ENCODE measurements around the gene DLST.

DLST gene

GRCh38 chr14:74852922-74853530, 28.7 kb upstream of the DLST start:
- no peak for DNase-seq (ENCODE audit: low read depth)
- TF ChIP-seq, protein P1, sequence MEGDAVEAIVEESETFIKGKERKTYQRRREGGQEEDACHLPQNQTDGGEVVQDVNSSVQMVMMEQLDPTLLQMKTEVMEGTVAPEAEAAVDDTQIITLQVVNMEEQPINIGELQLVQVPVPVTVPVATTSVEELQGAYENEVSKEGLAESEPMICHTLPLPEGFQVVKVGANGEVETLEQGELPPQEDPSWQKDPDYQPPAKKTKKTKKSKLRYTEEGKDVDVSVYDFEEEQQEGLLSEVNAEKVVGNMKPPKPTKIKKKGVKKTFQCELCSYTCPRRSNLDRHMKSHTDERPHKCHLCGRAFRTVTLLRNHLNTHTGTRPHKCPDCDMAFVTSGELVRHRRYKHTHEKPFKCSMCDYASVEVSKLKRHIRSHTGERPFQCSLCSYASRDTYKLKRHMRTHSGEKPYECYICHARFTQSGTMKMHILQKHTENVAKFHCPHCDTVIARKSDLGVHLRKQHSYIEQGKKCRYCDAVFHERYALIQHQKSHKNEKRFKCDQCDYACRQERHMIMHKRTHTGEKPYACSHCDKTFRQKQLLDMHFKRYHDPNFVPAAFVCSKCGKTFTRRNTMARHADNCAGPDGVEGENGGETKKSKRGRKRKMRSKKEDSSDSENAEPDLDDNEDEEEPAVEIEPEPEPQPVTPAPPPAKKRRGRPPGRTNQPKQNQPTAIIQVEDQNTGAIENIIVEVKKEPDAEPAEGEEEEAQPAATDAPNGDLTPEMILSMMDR (conservative IDR thresholded peaks at IDR 0.05; ENCODE audit: low read depth, low read length), result no peak
- H3K4me3 ChIP-seq (ENCODE audit: low read length), result no peak overlapping the region

- DNase-seq (ENCODE audit: low read depth), result no peak
- TF ChIP-seq, protein P1 (conservative IDR thresholded peaks at IDR 0.05; ENCODE audit: low read depth, low read length), result no peak
- no peak overlapping the region for H3K4me3 ChIP-seq (ENCODE audit: low read length)
Measured at GRCh38 chr14:74853581-74853980, 28.1 kb upstream of the DLST start.

DNA sequence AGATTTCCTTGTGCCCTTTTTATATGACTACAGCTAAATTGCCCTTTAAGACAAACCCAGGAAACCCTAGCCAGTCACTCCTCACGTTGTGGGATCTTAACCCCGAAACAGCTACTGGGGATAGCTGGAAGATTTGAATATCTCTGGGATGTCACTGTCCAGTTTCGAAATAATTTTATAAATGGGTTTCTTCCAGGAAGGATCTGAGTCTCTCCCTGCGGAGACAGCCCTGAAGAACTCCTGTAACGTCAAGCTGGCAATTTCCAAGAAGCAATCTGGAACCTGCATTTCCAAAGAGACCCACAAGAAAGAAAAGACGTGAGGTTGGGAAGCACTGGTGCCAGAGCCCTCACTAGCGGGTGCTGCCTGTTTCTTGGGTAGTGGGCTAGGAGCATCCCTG, 26.7 kb upstream of the DLST start:
- TF ChIP-seq, protein P1 (conservative IDR thresholded peaks at IDR 0.05; ENCODE audit: low read depth, low read length), result no peak
- no peak for DNase-seq (ENCODE audit: low read depth)
- no peak overlapping the region for H3K4me3 ChIP-seq (ENCODE audit: low read length)

DNA sequence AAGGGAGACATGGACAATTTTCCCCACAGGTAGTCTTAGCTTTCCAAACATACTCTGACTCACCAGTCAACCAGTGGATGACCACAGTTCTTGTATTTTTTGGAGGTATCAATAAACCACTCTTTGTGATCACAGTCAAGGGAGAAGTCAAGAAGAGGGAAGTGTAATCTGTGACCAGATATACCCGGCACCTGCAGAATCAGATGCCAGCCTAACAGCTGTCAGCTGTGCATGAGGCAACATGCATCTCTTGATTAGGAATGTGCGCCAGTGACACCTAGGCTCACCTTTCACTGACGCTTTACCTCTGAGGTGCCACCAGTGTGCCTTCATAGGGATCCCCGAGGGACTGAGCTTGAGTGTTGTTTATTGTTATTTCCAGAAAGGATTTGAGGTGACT, 25.8 kb upstream of the DLST start:
- DNase-seq (ENCODE audit: low read depth), result no peak
- no peak overlapping the region for H3K4me3 ChIP-seq (ENCODE audit: low read length)

DNA sequence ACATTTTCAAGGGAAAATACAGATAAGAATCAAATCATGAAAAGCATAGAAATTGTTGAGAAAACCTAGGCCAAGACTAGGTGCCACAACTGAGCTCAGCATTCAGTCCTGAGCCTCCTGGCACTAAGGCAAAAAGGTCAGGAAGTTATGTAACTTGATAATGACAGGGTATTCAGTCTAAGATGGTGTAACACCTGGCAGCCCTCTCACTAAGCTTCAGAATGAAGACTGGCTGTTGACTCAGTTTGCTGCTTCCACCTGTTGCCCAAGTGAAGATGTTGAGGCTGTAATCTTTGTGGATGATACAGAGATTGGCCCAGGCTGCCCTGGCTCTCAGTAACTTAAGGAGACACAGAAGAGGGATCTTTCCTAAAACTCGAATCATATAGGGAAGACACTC, 25.4 kb upstream of the DLST start:
- DNase-seq (ENCODE audit: low read depth), result no peak
- no peak overlapping the region for H3K4me3 ChIP-seq (ENCODE audit: low read length)
- TF ChIP-seq, protein P1 (conservative IDR thresholded peaks at IDR 0.05; ENCODE audit: low read depth, low read length), result no peak

More for the DNA sequence above, 25.8 kb upstream of the DLST start:
- TF ChIP-seq, protein P1 (conservative IDR thresholded peaks at IDR 0.05; ENCODE audit: low read depth, low read length), result no peak

GRCh38 chr14:74858022-74858421, 23.7 kb upstream of the DLST start:
- H3K4me3 ChIP-seq (ENCODE audit: low read length), result no peak overlapping the region
- no peak for DNase-seq (ENCODE audit: low read depth)
- TF ChIP-seq, protein P1 (conservative IDR thresholded peaks at IDR 0.05; ENCODE audit: low read depth, low read length), result no peak

DNA sequence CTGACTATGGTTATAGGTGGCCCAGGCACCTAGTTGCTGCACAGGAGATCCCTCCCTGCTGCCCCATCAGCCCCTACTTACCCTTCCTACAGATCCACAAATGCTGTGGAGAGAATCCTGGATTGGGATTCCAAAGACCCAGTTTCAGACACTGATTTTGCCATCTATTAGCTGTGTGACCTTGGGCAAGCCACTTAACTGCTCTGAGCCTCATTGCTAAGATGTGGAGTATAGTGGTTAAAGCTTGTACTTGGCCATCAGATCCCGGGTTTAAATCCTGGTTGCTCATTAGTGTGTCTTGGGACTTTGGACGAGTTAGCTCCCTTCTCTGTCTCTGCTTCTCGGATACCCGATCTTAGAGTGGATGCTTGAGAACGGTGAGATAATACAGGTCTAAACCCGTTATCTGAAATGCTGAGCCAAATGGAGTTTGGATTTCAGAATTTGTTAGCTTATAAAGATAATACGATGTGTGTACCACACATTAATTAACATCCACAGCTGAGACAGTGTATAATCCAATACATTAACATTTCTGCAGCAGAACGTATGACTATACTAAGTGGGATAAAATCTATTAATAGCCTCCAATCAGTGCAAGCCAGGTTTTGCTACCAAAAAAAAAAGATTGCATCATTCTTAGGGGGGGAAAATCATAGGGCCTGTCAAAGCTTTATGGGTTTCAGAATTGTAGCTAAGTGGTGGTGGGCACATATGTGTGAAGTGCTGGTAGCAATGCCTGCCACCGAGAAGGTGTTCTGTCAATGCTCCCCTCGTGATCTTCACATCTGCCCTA, 21.8 kb upstream of the DLST start:
- TF ChIP-seq, protein P1 (conservative IDR thresholded peaks at IDR 0.05; ENCODE audit: low read depth, low read length), result no peak
- DNase-seq (ENCODE audit: low read depth), result no peak
- no peak overlapping the region for H3K4me3 ChIP-seq (ENCODE audit: low read length)
